GM12801 (cell line): Measurements from ENCODE around the gene PRKCH.

ENCODE experiments used
- CTCF ChIP-seq: IDR thresholded peaks from one replicate; pipeline ENCODE4 v1.5.1; 2011; ENCODE audit warnings: control low read depth; ENCODE audit not compliant: insufficient read length; ENCODE audit errors: extremely low read depth

PRKCH gene

GRCh38 chr14:61438860-61439765 lies 117.7 kb downstream of the PRKCH start:
- no peak for TF ChIP-seq CTCF

- TF ChIP-seq CTCF, result no peak
Observed at GRCh38 chr14:61439779-61440418, 118.5 kb downstream of the PRKCH start.

GRCh38 chr14:61443481-61443880 lies 122.1 kb downstream of the PRKCH start:
- no peak for TF ChIP-seq CTCF

- TF ChIP-seq CTCF, result no peak
Observed at GRCh38 chr14:61444215-61444768, 122.9 kb downstream of the PRKCH start.

GRCh38 chr14:61451491-61451890 lies 130.1 kb downstream of the PRKCH start:
- TF ChIP-seq CTCF, result no peak

GRCh38 chr14:61451891-61452400 lies 130.6 kb downstream of the PRKCH start:
- no peak for TF ChIP-seq CTCF

- no peak for TF ChIP-seq CTCF
Observed at GRCh38 chr14:61452452-61452851, 131.1 kb downstream of the PRKCH start.
